ENCODE results near the gene FAM177A1. TPM values are rescaled to one million over a fixed set of nuclear protein-coding genes. Genes with fewer than 3 reads are reported as not detected.

FAM177A1 gene
- total and polyA plus RNA-seq, 7 donors: 26.3 to 171 (median 61.5) TPM

- Histone ChIP-seq H3K4me3 (no peak overlapping the region), H3K4me1 (peaks cover 0 to 34% (median 19%) of the 10 kb centered on the region in 4 donors), H3K27me3 (no peaks in the 10 kb centered on the region), H3K27ac (no peak overlapping the region), H3K36me3 (peaks cover 0 to 16% (median 0%) of the 10 kb centered on the region in 4 donors), H3K9me3 (no peaks in the 10 kb centered on the region)
- WGBS, 2 donors: 70 to 93% methylated on average over 1 of the region's 1 CpG
- DNase-seq: no peak
- TF ChIP-seq POLR2A (IDR thresholded peaks at IDR 0.05) (no peak), POLR2AphosphoS5 (IDR thresholded peaks at IDR 0.05) (no peak), CTCF (IDR thresholded peaks at IDR 0.05) (no peak), EP300 (IDR thresholded peaks at IDR 0.05) (no peak)
- intact Hi-C loops (cut with DNase I): loop anchor here (5.0 to 10.0 kb wide), 6 partner anchors 77 to 409 kb away; partner anchors contain the start of genes CFL2, FAM177A1, PSMA6 and SRP54
Measured at GRCh38 chr14:35124127-35124526, 78.1 kb downstream of the FAM177A1 start.

Other genes starting within 250 kb of the FAM177A1 start
- gene BAZ1A, start 170.9 kb upstream of the FAM177A1 start, total RNA-seq: 10 to 100 TPM; 18.2 to 25.2 (median 21.6) TPM
- gene BAZ1A, start 170.9 kb upstream of the FAM177A1 start, polyA plus RNA-seq: 10 to 100 TPM; 22.4 to 73.1 (median 31.8) TPM
- gene SRP54, start 63.3 kb upstream of the FAM177A1 start, total RNA-seq: 10 to 100 TPM; 29.9 to 36.1 (median 34.6) TPM
- gene SRP54, start 63.3 kb upstream of the FAM177A1 start, polyA plus RNA-seq: 10 to 100 TPM; 31.9 to 35.6 (median 33.0) TPM
- 10 to 100 TPM; 25.3 to 44.3 (median 40.5) TPM for gene PPP2R3C, start 75.7 kb downstream of the FAM177A1 start, total RNA-seq
- gene PPP2R3C, start 75.7 kb downstream of the FAM177A1 start, polyA plus RNA-seq: 10 to 100 TPM; 22.1 to 50.9 (median 45.6) TPM
- 10 to 100 TPM in 3 of 4 donors, 1 to 10 TPM in 1; 7.9 to 17.1 (median 13.6) TPM for gene PRORP, start 76.3 kb downstream of the FAM177A1 start, total RNA-seq
- 10 to 100 TPM; 11.4 to 26.0 (median 25.7) TPM for gene PRORP, start 76.3 kb downstream of the FAM177A1 start, polyA plus RNA-seq
- 100 to 1,000 TPM; 104 to 203 (median 169) TPM for gene PSMA6, start 246.1 kb downstream of the FAM177A1 start, total RNA-seq
- 100 to 1,000 TPM; 240 to 344 (median 257) TPM for gene PSMA6, start 246.1 kb downstream of the FAM177A1 start, polyA plus RNA-seq

All from sigmoid colon (tissue), 7 donors.